GM23248 (cell line): ENCODE results near the gene DDOST.

Experiments
- EZH2 ChIP-seq: fragments of 200-600 bp; sonication (generic); IDR thresholded peaks from 2 replicates; pipeline ENCODE4 v1.6.1; 2018; ENCODE audit warnings: antibody characterized with exemption, mild to moderate bottlenecking; ENCODE audit not compliant: insufficient read depth, poor library complexity, severe bottlenecking
- EZH2phosphoT487 ChIP-seq: fragments of 200-600 bp; sonication (generic); IDR thresholded peaks from 2 replicates; pipeline ENCODE4 v1.6.1; 2018; ENCODE audit warnings: antibody characterized with exemption, moderate library complexity, mild to moderate bottlenecking, low read depth; ENCODE audit not compliant: insufficient read depth

DNA sequence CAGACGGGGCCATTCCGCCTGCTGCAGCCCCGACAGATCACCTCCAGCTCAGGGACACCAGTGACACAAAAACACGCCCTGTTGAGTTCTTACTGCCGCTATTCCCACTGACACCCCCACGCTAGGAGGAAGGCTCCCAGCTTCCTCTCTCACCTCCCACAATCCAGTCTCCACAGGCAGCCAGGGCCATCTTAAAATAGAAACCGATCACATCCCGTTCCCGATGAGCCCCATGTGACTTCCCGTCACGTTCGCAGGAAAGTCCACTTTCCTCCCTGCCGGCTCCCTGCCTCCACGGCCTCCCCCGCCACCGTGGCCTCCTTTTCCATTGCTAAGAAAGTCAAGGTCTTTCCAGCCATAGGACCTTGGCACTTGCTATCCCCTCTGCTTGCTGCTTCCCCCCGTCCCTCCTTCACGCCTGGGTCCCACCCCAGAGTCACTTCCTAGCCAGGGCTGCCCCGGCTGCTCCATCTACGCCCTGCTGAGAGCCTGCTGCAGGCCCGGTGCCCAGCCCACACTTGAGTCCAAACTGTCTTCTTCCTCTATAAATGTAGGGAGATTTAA lies 24.0 kb upstream of the DDOST start:
- TF ChIP-seq EZH2 (no peak), EZH2phosphoT487 (no peak)
